T-helper 17 cell (primary cell): ENCODE measurements around the gene GALNT16. TPM values are rescaled to one million over a fixed set of nuclear protein-coding genes. Genes with fewer than 3 reads are reported as not detected.
"Not testable (repeated sequence)": the region's sequence is repeated elsewhere in the genome, so short reads cannot be mapped to it uniquely, and the experiment has no call there.

ENCODE experiments used
- ATAC-seq: fragments of 150-1000 bp; cut with Tn5 transposase; 2 replicates; pipeline ENCODE4 v1.10.0; 2021; ENCODE audit warnings: mild to moderate bottlenecking, moderate library complexity
- DNase-seq, 3 donors: peaks; one replicate each; pipeline versions ENCODE4 v3.0.0 to v3.0.0-alpha.2; 2020 to 2021
- H3K9me3 ChIP-seq: one replicate; pipeline ENCODE4 v1.7.0; 2013; ENCODE audit warnings: low read length, mild to moderate bottlenecking; ENCODE audit not compliant: control insufficient read depth, poor library complexity, severe bottlenecking
- H3K27ac Mint-ChIP-seq: one replicate; pipeline ENCODE4 v1.8.0; 2022; ENCODE audit warnings: mild to moderate bottlenecking, moderate library complexity, mixed read lengths
- H3K27me3 Mint-ChIP-seq: one replicate; pipeline ENCODE4 v1.8.0; 2022; ENCODE audit warnings: mixed read lengths
- H3K36me3 Mint-ChIP-seq: one replicate; pipeline ENCODE4 v1.8.0; 2022; ENCODE audit warnings: low read depth, mixed read lengths
- H3K4me1 Mint-ChIP-seq: one replicate; pipeline ENCODE4 v1.8.0; 2022; ENCODE audit warnings: mild to moderate bottlenecking, mixed read lengths
- H3K4me3 Mint-ChIP-seq: one replicate; pipeline ENCODE4 v1.8.0; 2022; ENCODE audit warnings: mild to moderate bottlenecking, moderate library complexity, mixed read lengths
- total RNA-seq, 4 donors: library from RNA in 2 of 4; stranded (reverse) in 2 of 4; gene quantifications; one replicate each; pipeline ENCODE4 v1.2.3 and lab custom pipeline; 2022 to 2026

GALNT16 gene
- total RNA-seq, 2 donors from 2014 or later, result 0.05 TPM

DNA sequence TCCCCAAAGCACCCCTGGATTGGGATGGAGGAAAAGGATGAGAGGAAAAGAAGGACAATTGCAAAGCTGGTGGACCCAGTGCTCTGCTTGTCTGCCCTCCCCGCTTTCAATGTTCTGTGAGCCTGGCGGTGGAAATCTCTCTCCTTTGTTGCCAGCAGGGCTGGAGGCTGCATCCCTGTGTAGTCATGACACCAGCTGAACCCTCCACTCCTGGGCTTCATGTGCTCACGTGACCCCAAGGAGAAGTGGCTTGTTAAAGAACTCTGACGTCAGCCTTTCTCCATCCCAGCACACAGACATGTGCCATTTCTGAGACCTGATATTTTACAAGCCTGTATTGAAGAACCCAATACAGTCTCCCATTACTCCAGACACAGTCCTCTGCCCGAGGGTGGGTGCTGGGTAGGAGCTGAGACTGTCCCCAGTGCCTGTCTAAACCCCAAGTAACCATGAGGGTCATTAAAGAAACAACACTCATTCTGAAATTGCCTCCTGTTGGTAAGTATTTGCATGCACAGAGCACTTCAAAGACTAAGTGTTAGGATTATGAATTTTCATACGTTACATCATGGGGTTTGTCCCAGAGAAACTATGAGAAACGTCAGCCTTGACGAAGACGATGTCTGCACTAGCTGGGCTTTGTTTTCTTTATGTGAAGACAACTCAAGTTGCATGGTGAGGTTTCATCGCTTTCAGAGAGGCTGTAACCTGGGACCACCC lies 21.7 kb downstream of the GALNT16 start:
- no peaks in the 10 kb centered on the region for H3K9me3 ChIP-seq
- no peak overlapping the region for H3K27ac Mint-ChIP-seq
- H3K4me3 Mint-ChIP-seq, result no peak overlapping the region
- DNase-seq (no peak), ATAC-seq (no peak)
- no peaks in the 10 kb centered on the region for H3K36me3 Mint-ChIP-seq
- H3K27me3 Mint-ChIP-seq, result peaks cover 23% of the 10 kb centered on the region
- no peaks in the 10 kb centered on the region for H3K4me1 Mint-ChIP-seq

DNA sequence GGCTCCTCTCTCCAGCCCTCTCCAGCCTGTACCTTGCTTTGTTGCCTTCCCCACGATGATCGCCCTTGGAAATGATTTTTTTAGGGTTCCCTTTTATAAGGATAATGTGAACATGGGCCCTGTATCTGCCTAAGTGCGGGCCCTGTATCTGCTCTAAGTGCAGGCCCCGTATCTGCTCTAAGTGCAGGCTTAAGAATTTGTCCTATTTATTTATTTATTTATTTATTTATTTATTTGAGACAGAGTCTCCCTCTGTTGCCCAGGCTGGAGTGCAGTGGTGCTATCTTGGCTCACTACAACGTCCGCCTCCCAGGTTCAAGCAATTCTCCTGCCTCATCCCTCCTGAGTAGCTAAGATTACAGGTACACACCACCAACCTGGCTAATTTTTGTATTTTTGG lies 22.5 kb downstream of the GALNT16 start:
- no peaks in the 10 kb centered on the region for H3K4me1 Mint-ChIP-seq
- no peak overlapping the region for H3K27ac Mint-ChIP-seq
- H3K4me3 Mint-ChIP-seq, result no peak overlapping the region
- H3K36me3 Mint-ChIP-seq, result no peaks in the 10 kb centered on the region
- no peaks in the 10 kb centered on the region for H3K9me3 ChIP-seq
- ATAC-seq (no peak), DNase-seq (no peak)
- H3K27me3 Mint-ChIP-seq, result peaks cover 30% of the 10 kb centered on the region

DNA sequence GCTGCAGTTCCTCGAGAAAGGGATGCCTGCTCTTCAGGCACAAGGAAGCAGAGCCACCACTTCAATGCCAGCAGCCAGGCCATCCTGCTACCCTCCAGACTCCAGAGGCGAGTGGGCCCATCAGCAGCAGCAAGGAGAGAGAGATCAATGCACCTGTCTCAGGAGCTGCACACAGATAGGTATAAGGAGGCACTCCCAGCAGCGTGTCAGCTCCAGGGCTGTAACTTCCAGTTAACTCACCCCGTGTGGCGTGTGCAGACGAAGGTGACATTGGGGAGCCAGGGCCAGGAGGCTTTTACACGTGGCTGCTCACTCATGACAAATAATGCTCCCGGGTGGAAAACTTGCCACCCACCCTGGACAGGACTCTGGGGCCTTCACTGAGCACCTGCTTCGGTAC lies 24.2 kb downstream of the GALNT16 start:
- ATAC-seq (no peak), DNase-seq (no peak)
- Mint-ChIP-seq H3K36me3 (no peaks in the 10 kb centered on the region), H3K27me3 (peaks cover 35% of the 10 kb centered on the region), H3K4me3 (no peak overlapping the region), H3K4me1 (no peaks in the 10 kb centered on the region), H3K27ac (no peak overlapping the region)
- H3K9me3 ChIP-seq, result no peaks in the 10 kb centered on the region

DNA sequence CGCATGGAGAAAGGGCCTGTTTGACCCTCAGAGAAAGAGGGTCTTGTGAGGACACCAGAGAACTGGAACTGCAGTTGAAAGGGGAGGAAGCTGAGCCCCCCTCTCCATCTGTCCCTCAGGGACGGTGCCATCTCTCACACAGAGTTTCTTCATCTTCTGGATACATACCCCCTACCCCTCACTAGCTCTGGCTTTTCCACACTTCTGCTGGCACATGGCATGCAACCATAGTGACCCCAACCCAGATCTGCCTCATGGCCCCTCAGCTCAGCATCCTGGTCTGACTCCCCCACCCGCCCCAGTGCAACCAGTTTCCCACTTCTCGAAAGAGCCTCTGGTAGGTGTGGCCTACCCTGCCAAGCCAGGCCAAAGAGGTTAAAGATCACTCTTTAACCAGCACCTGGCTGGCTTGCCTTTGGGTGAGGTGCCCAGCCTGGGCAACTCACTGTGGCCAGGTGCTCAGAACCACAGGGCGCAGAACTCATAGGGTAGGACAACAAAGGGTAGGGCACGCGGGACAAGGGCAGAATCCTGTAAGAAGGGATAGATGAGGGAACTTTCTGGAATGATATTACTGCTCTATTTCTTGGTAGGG lies 25.8 kb downstream of the GALNT16 start:
- no peaks in the 10 kb centered on the region for H3K9me3 ChIP-seq
- peaks cover 35% of the 10 kb centered on the region for H3K27me3 Mint-ChIP-seq
- no peak overlapping the region for H3K27ac Mint-ChIP-seq
- no peaks in the 10 kb centered on the region for H3K4me1 Mint-ChIP-seq
- H3K36me3 Mint-ChIP-seq, result no peaks in the 10 kb centered on the region
- no peak overlapping the region for H3K4me3 Mint-ChIP-seq
- ATAC-seq (no peak), DNase-seq (no peak)

DNA sequence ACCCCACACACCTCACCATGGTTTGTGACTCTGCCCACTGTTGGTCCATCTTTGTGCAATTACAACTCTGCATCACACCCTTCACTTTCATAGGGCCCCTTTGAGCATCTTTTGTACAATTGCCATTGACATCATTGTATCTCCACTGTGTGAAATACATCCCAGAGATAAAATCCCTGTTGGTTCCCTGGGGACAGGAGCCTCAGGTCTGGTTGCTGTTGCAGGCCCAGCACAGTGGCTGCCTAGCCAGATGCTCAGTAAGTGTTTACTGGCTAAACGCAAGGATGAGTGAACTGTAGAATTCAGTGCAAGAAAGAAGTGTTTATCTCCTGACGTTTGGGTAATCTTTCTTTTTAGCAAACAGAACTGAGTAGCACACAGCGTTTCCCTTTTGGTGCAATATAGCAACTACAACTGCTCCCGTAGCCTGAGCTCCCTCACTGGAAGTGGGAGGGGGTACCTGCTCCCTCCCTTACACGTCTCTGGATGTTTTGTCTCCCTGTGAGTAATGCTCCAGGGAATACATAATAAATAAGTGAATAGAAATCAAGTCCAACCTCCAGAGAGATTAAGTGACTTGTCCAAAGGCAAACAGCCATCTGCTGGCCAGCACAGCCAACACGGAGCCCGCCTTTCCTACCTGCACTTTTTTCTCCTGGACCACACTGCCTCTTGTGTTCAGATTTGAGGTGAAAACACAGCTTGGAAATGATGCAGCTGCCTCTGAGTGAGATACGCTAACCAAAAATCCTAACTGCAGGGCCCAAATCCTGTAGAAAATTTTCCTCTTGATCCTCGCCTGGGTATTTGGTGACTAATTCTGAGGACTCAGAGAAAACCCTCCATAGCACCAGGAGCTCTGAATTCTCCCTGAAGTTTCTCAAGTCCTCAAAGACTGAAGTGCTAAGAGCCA lies 27.4 kb downstream of the GALNT16 start:
- Mint-ChIP-seq H3K36me3 (no peaks in the 10 kb centered on the region), H3K4me3 (no peak overlapping the region), H3K27ac (no peak overlapping the region), H3K27me3 (peaks cover 29% of the 10 kb centered on the region), H3K4me1 (no peaks in the 10 kb centered on the region)
- no peaks in the 10 kb centered on the region for H3K9me3 ChIP-seq
- ATAC-seq, result no peak
- no peak for DNase-seq

DNA sequence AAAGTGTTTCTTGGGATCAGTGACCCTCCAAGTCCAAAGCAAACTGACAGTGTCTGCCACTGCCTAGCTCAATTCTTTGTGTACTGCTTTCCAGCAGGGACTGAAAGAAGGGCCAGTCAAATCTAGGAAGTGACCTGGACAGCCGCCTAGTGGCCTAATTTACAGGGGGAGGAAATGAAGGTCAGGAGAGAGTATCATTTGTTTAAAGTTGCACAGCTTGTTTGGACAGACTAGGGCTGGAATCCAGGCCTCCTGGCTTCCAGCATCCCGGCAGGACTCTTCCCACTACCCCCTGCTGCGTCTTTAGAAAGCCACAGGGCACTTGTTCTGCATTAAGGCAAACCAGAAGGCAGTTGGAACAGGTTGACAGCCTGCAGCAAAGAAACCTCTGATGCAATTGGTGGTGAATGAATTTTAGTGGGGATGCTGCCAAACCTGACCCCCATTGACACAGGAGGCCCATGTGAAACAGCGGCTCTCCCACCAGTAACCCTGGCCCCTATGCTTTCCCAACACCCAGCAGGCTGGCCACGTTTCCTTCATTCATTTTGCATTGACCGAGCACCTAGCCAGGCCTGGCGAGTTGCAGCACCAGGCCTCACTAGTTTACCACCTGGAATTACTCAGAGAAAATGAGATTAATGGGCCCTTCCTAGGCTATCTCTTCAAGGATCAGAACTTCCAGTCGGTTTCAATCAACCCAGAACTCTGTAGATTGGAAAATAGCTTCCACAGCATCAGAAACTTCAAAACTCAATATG lies 28.2 kb downstream of the GALNT16 start:
- H3K9me3 ChIP-seq, result no peaks in the 10 kb centered on the region
- no peaks in the 10 kb centered on the region for H3K36me3 Mint-ChIP-seq
- H3K27ac Mint-ChIP-seq, result no peak overlapping the region
- DNase-seq (no peak), ATAC-seq (no peak)
- H3K4me1 Mint-ChIP-seq, result no peaks in the 10 kb centered on the region
- H3K27me3 Mint-ChIP-seq, result peaks cover 27% of the 10 kb centered on the region
- H3K4me3 Mint-ChIP-seq, result no peak overlapping the region

- DNase-seq (no peak), ATAC-seq (no peak)
- no peak overlapping the region for H3K27ac Mint-ChIP-seq
- H3K4me1 Mint-ChIP-seq, result no peaks in the 10 kb centered on the region
- no peaks in the 10 kb centered on the region for H3K36me3 Mint-ChIP-seq
- H3K4me3 Mint-ChIP-seq, result no peak overlapping the region
- H3K9me3 ChIP-seq, result no peaks in the 10 kb centered on the region
- peaks cover 24% of the 10 kb centered on the region for H3K27me3 Mint-ChIP-seq
Measured at GRCh38 chr14:69288956-69289705, 29.2 kb downstream of the GALNT16 start.

- H3K9me3 ChIP-seq, result no peaks in the 10 kb centered on the region
- Mint-ChIP-seq H3K4me1 (no peaks in the 10 kb centered on the region), H3K27me3 (peaks cover 24% of the 10 kb centered on the region), H3K27ac (no peak overlapping the region), H3K4me3 (no peak overlapping the region), H3K36me3 (no peaks in the 10 kb centered on the region)
- DNase-seq (no peak), ATAC-seq (no peak)
Measured at GRCh38 chr14:69289811-69290520, 30.0 kb downstream of the GALNT16 start.

DNA sequence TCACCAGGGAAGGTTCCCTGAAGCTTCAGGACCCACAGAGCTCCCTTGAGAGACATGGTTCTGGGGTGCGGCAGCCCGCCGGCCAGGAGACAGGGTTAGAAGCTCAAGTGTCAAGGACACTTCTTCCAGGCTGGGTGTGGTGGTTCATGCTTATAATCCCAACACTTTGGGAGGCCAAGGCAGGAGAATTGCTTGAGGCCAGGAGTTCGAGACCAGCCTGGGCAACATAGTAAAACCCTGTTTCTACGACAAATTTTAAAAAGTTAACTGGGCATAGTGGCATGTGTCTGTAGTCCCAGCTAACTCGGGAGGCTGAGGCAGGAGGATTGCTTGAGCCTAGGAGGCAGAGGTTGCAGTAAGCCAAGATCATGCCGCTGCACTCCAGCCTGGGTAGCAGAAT lies 30.9 kb downstream of the GALNT16 start:
- H3K27ac Mint-ChIP-seq, H3K9me3 ChIP-seq, ATAC-seq, H3K36me3 Mint-ChIP-seq, H3K4me1 Mint-ChIP-seq, DNase-seq, H3K4me3 Mint-ChIP-seq: not testable (repeated sequence)
- H3K27me3 Mint-ChIP-seq, result peaks cover 21% of the 10 kb centered on the region

DNA sequence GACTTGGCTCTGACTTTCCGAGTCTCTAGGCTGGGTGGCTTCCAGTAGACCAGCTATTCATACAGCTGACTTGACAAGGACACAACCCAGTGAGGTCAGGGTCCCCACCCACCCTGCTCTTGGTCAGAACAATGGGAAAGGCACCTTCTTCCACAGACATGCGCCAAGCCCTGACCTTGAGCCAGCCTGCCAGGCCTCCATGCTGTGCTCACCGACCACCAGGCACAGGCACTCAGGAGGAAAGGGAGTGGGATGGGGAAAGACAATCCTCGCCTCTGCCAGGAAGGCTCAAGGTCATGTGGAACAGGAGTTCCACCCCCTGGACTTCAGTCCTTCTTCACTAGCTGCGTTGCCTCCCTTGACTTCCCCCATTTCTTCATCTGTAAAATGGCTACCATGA lies 31.4 kb downstream of the GALNT16 start:
- ATAC-seq, result no peak
- Mint-ChIP-seq H3K27ac (no peak overlapping the region), H3K27me3 (peaks cover 19% of the 10 kb centered on the region), H3K4me3 (no peak overlapping the region), H3K36me3 (no peaks in the 10 kb centered on the region), H3K4me1 (no peaks in the 10 kb centered on the region)
- DNase-seq, result no peak
- H3K9me3 ChIP-seq, result no peaks in the 10 kb centered on the region

- Mint-ChIP-seq H3K4me1 (no peaks in the 10 kb centered on the region), H3K27ac (no peak overlapping the region), H3K4me3 (no peak overlapping the region), H3K36me3 (no peaks in the 10 kb centered on the region), H3K27me3 (peaks cover 16% of the 10 kb centered on the region)
- ATAC-seq (no peak), DNase-seq (no peak)
- no peaks in the 10 kb centered on the region for H3K9me3 ChIP-seq
Measured at GRCh38 chr14:69291891-69292561, 32.1 kb downstream of the GALNT16 start.
